B cell (primary cell): Measurements from ENCODE around the gene KCNQ5.

Experiments used
- EZH2 ChIP-seq: IDR thresholded peaks from 2 replicates; pipeline ENCODE4 v1.6.1; 2012; ENCODE audit warnings: borderline replicate concordance, low read depth, mild to moderate bottlenecking, moderate library complexity, low read length; ENCODE audit not compliant: insufficient read depth, poor library complexity, severe bottlenecking
- TF ChIP-seq, protein P1 (sequence below): fragments of 200-600 bp; IDR thresholded peaks from one replicate; pipeline ENCODE4 v1.8.0; 2022; ENCODE audit warnings: antibody characterized with exemption, mild to moderate bottlenecking

GRCh38 chr6:72691249-72691648, 69.4 kb downstream of the KCNQ5 start:
- TF ChIP-seq, protein P1, sequence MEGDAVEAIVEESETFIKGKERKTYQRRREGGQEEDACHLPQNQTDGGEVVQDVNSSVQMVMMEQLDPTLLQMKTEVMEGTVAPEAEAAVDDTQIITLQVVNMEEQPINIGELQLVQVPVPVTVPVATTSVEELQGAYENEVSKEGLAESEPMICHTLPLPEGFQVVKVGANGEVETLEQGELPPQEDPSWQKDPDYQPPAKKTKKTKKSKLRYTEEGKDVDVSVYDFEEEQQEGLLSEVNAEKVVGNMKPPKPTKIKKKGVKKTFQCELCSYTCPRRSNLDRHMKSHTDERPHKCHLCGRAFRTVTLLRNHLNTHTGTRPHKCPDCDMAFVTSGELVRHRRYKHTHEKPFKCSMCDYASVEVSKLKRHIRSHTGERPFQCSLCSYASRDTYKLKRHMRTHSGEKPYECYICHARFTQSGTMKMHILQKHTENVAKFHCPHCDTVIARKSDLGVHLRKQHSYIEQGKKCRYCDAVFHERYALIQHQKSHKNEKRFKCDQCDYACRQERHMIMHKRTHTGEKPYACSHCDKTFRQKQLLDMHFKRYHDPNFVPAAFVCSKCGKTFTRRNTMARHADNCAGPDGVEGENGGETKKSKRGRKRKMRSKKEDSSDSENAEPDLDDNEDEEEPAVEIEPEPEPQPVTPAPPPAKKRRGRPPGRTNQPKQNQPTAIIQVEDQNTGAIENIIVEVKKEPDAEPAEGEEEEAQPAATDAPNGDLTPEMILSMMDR: no peak
- no peak for TF ChIP-seq EZH2
